ENCODE results near the gene TMEM59L.

The TMEM59L gene

GRCh38 chr19:18639706-18640243 is 27.1 kb downstream of the TMEM59L start:
- no peak for DNase-seq

- no peak for DNase-seq
Observed at GRCh38 chr19:18644196-18645034, 31.7 kb downstream of the TMEM59L start.

GRCh38 chr19:18645035-18645511 is 32.4 kb downstream of the TMEM59L start:
- DNase-seq = no peak

GRCh38 chr19:18646535-18647370 is 34.1 kb downstream of the TMEM59L start:
- DNase-seq = no peak

GRCh38 chr19:18647371-18647767 is 34.7 kb downstream of the TMEM59L start:
- no peak for DNase-seq

GRCh38 chr19:18647807-18648206 is 35.1 kb downstream of the TMEM59L start:
- no peak for DNase-seq

GRCh38 chr19:18648973-18649315 is 36.3 kb downstream of the TMEM59L start:
- no peak for DNase-seq

GRCh38 chr19:18649371-18650020 is 36.8 kb downstream of the TMEM59L start:
- DNase-seq = no peak

GRCh38 chr19:18650021-18650390 is 37.3 kb downstream of the TMEM59L start:
- no peak for DNase-seq

GRCh38 chr19:18650468-18651041 is 37.9 kb downstream of the TMEM59L start:
- no peak for DNase-seq

- DNase-seq = no peak
Observed at GRCh38 chr19:18651300-18651699, 38.6 kb downstream of the TMEM59L start.

- DNase-seq = no peak
Observed at GRCh38 chr19:18651733-18652132, 39.1 kb downstream of the TMEM59L start.

GRCh38 chr19:18653853-18654252 is 41.2 kb downstream of the TMEM59L start:
- DNase-seq = no peak

GRCh38 chr19:18654469-18654868 is 41.8 kb downstream of the TMEM59L start:
- no peak for DNase-seq

- no peak for DNase-seq
Observed at GRCh38 chr19:18655173-18655844, 42.6 kb downstream of the TMEM59L start.

- no peak for DNase-seq
Observed at GRCh38 chr19:18656337-18657086, 43.8 kb downstream of the TMEM59L start.

- DNase-seq = no peak
Observed at GRCh38 chr19:18657590-18658365, 45.1 kb downstream of the TMEM59L start.

- DNase-seq = no peak
Observed at GRCh38 chr19:18658366-18658855, 45.7 kb downstream of the TMEM59L start.

GRCh38 chr19:18659281-18660050 is 46.8 kb downstream of the TMEM59L start:
- DNase-seq = no peak

All from activated T-cell treated with anti-CD3 and anti-CD28 coated beads, Interleukin-2, amount 50 U/mL, for 1 hour (primary cell).